ENCODE measurements around the gene RCL1. TPM values are rescaled to one million over a fixed set of nuclear protein-coding genes. Genes with fewer than 3 reads are reported as not detected.

The RCL1 gene
- total RNA-seq, 1 donor from 2014 or later: 17.8 TPM

DNA sequence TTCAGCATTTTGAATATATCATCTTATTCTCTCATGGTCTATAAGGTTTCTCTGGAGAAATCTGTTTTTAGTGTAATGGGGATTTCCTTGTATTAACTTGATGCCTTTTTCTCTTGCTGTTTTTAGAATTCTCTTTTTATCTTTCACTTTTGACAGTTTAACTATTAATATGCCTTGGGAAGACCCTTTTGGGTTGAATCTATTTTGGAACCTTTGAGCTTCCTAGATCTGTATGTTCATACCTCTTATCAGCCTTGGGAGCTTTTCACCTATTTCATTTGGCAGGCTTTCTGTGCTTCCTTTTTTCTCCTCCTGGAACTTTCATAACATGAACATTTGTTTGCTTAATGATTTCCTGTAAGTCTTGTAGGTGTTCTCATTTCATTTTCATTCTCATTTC is 22.2 kb downstream of the RCL1 start:
- no peak for DNase-seq

- no peak for DNase-seq
Measured at GRCh38 chr9:4815381-4815956, 22.7 kb downstream of the RCL1 start.

DNA sequence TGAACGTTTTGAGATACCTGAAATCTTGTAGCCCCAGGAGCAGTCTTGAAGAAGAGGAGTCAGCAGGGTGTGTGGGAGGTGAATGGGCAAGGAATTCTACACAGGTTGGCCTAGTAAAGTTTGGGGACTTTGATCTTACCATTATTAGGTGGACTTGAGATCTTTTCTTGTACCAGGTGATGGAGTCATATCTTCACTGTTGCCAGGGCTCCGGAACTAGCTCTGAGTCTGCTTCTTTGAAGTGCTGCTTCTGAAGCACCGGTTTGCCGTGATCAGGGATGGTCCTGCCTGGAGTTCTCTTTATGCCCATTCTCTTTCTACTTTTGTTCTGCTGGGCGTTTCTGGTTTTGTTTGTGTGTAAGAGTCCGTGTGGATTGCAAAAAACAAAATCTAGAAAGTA is 27.4 kb downstream of the RCL1 start:
- no peak for DNase-seq

GRCh38 chr9:4821133-4821532 is 28.4 kb downstream of the RCL1 start:
- no peak for DNase-seq

DNA sequence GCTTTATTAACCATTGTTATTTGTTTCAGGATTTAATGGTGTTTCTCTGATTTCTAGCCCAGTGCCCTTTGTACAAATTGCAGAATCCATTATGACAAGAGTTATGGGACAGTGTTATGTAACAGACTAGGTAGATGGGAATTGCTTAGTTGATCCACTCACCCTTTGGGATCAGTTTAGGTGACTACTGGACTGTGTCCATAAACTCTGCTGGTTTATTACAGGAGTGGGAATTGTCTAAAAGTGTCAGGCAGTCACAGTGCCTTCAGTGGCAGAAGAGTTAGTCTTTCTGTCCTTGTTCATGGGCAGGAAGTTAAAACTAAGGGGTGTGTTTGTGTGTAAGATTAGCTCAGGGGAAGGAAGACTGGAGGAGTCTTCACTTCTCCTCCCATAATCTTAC is 29.3 kb downstream of the RCL1 start:
- no peak for DNase-seq

DNA sequence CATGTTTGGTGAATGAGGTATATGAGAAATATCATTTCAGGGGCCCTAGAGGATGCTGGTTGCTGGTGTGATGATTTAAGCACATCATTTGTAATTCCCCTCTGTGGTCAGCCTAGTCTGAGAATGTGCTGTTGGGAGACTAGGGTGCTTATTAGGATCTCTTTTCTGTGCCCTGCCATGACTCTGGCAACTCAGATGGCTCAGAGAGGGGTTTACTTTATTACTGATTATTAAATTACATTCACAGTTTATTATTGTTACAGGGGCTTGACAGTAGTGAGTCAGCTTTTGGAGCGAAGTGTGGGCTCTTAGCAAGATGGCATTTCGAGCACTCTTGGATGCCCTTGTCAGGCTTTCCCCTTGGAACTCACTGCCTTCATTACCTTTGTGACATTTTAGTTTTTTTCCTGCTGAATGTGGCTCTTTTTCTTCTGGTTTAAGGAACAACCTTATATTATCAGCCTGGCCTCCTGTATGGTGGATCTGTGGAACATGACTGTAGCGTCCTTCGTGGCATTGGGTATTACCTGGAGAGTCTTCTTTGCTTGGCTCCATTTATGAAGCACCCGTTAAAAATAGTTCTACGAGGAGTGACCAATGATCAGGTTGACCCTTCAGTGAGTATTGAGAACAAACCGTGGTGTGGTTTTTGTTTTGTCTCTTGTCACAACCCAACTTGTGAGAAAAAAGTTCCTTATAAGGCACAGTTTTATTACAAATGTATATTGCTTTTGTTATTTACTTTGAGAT is 33.8 kb downstream of the RCL1 start:
- DNase-seq: no peak

- DNase-seq: no peak
Measured at GRCh38 chr9:4827224-4827623, 34.5 kb downstream of the RCL1 start.

GRCh38 chr9:4828761-4829160 is 36.0 kb downstream of the RCL1 start:
- DNase-seq: no peak

DNA sequence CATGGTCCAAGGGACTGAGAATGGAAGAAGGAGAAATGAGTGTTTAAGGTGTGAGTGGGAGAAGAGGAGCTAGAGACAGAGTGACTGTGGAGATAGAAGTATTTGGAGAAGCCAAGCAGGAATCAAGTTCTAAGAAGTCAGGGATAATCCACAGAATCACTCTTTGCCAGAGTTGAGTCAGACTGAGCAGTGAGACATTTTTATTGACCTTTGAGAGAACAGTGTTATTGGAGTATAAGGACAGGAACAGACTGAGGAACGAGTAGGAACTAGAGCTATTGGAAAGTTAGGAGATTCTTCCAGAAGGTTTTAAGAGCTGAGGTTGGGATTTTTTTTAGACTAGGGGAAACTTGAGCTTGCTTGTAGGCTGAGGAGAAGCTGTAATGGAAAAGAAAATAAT is 37.2 kb downstream of the RCL1 start:
- DNase-seq: no peak

GRCh38 chr9:4830699-4831098 is 38.0 kb downstream of the RCL1 start:
- DNase-seq: no peak

GRCh38 chr9:4831119-4831518 is 38.4 kb downstream of the RCL1 start:
- DNase-seq: no peak

DNA sequence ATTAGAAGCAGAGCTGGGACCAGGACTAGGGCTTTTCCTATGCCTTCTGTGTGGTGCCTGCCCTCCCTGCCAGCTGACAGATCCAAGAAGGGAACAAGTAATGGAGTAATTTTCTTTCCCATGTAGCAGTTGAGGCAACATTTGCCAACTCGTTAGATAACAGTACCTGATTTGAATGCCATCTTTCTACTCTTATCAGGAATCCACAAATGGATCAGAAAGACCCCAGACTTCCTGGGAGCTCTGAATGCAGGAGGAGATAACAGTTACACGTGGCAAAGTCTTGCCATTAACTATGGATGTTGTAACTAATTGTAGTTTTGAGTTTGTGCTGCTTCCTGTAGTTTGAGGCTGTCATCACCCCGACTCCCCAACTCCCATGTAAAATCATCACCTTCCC is 39.2 kb downstream of the RCL1 start:
- no peak for DNase-seq

DNA sequence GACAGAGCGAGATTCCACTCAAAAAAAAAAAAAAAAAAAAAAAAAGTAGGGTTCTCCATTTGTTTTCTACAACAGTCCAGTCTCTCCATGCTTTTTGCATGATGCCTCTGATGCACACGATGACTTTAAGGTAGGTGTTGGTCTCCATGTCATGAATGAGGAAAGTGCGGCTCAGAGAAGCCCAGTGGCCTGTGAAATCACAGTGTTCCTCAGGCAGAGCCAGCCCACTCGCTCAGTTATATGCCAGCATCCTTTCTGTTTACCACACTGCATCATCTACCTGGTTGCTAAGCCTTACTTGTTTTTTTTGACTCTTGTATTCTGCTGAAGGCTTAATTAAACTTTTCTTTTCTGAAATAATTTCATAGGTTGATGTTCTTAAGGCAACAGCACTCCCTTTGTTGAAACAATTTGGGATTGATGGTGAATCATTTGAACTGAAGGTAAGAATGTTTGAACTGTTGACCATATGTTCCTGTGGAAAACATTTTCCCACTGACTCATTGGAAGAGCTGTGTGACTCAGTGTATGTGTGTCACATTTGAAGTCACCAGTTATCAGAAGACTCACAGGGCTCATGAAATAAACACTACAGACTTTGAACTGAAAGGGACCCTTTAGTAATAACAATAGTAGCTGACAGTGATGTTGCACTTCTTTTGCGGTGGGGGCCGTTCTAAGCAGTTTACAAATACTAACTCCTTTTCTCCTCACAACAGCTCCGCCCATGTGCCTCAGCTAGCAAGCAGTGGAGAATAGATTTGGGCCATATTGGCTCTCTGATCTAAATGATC is 40.2 kb downstream of the RCL1 start:
- no peak for DNase-seq

DNA sequence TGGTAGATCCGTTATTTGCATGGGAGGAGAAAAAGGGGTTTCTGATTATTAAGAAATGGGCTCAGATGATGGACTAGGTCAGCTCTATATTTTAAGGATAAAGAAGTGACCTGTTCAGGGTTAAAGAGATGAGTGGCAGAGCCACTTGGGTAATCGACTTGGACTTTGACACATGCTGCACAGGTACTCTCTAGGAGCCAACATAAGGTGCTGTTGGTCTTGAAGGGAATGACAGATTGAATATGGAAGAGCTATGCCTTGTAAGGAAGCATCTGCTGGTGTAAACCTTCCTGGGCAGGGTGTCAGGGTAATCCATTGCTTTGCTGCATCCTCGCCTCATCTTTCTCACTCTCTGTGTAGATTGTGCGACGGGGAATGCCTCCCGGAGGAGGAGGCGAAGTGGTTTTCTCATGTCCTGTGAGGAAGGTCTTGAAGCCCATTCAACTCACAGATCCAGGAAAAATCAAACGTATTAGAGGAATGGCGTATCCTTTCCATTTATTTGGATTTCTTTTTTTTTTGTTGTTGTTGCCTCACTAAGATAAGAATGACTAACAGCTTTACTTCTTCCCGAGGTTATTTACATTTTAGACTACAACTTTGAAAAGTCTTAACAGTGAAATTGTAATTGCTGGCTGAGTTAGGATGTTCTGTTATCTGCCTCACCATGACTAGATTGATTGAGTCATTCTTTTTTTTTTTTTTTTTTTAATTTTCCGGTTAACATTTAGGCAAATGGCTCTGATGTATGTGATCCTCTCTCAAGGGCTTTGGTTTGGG is 41.2 kb downstream of the RCL1 start:
- no peak for DNase-seq

- DNase-seq: no peak
Measured at GRCh38 chr9:4836676-4837075, 43.9 kb downstream of the RCL1 start.

DNA sequence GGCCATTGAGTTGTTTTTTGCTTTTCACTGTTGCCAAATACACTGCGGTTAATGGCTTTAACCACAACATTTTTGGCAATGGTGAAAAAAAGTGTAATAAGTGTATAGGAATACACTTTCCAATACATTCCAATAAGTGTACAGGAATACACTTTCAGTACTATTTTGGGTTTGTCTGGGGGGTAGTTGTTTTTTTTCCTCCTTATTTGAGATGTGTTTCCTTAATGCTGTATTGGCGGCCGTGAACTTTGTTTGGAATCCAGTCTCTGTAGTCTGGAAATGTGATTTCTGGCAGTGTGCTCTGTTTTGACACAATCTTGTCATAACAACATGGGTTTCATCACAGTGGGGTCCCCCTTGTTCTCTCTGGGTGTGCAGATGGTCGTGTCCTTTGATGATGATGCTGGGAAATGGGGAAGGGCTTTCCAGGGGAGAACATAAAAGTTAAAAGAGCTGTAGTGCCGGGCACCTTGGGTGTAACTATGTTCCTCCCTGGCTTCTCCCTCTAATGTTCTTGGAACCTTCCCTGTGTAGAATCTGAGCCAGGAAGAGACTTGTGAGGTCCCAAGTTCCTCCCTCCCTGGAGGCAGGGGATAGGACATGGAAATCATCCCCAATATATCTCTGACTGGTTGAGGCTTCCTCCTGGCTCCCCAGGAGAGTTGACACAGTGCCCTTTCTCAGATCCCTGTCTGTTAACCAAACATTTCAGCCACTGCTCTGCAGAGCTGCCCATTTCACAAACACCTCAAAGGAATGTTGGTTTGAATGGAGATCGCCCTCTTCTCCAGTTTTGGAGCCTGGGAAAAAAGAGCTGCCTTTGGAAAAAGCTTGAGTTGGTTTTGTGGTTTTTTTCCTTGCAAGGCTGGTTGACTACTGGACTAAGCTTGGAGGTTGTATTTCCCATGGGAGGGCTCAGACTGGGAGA is 44.8 kb downstream of the RCL1 start:
- no peak for DNase-seq

DNA sequence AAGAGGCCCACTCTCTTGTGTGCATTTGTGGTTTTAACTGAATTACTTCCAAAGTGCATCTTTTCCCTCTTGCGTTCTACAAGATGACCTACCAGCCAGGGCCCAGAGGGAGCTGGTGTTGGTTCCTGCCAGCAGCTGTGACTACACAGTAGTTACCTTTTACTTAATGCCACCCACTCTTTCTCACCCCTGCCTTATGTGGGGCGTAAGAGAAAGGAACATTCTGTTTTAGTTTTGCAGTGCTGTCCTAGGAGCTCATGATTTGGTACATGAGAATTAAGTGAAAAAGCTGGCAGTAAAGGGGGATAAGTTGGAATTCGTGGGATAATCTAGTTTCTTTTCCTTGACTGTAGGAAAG is 45.4 kb downstream of the RCL1 start:
- peak; percentile 45 for DNase-seq

GRCh38 chr9:4839470-4839912 is 46.7 kb downstream of the RCL1 start:
- no peak for DNase-seq

DNA sequence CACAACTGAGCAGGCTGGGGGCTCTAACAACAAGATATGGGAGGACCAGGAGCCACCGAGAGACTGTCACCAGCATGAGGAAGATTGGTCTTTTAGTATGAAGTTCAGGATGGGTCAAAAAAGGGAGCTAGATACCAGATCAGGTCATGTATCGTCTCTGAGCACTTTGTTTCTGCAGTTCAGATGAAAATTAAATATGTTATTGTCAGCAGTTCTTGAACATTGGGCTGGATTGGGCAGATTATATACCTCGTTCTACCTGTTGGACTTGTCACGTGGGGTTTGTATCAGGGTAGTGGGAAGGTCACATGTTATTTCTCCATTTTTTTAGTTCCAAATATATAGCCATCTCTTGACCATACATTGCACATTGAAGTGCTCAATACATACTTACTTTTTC is 47.3 kb downstream of the RCL1 start:
- DNase-seq: no peak

- DNase-seq: no peak
Measured at GRCh38 chr9:4842213-4842612, 49.5 kb downstream of the RCL1 start.

DNA sequence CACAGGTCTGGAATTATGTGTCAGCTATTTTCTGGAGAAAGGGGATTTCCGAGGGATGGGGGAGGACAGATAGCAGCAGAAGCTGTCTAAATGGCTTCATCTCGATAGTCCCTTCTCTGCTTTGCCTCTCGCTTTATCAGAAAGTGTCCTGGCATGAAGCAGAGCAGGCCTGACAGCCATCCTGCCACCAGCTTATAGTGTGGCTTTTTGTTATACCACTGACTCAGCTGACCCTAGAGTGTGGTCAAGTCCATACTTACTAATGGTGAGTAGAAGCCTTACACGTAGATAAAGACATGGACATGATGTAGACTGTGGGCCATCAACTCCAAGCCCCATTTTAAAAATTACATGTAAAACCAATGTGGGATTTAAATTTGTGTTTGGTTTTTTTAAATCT is 50.0 kb downstream of the RCL1 start:
- DNase-seq: no peak
